Measurements from ENCODE around the gene MYOF.

The MYOF gene, protein sequence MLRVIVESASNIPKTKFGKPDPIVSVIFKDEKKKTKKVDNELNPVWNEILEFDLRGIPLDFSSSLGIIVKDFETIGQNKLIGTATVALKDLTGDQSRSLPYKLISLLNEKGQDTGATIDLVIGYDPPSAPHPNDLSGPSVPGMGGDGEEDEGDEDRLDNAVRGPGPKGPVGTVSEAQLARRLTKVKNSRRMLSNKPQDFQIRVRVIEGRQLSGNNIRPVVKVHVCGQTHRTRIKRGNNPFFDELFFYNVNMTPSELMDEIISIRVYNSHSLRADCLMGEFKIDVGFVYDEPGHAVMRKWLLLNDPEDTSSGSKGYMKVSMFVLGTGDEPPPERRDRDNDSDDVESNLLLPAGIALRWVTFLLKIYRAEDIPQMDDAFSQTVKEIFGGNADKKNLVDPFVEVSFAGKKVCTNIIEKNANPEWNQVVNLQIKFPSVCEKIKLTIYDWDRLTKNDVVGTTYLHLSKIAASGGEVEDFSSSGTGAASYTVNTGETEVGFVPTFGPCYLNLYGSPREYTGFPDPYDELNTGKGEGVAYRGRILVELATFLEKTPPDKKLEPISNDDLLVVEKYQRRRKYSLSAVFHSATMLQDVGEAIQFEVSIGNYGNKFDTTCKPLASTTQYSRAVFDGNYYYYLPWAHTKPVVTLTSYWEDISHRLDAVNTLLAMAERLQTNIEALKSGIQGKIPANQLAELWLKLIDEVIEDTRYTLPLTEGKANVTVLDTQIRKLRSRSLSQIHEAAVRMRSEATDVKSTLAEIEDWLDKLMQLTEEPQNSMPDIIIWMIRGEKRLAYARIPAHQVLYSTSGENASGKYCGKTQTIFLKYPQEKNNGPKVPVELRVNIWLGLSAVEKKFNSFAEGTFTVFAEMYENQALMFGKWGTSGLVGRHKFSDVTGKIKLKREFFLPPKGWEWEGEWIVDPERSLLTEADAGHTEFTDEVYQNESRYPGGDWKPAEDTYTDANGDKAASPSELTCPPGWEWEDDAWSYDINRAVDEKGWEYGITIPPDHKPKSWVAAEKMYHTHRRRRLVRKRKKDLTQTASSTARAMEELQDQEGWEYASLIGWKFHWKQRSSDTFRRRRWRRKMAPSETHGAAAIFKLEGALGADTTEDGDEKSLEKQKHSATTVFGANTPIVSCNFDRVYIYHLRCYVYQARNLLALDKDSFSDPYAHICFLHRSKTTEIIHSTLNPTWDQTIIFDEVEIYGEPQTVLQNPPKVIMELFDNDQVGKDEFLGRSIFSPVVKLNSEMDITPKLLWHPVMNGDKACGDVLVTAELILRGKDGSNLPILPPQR (N-terminal part only)

DNA sequence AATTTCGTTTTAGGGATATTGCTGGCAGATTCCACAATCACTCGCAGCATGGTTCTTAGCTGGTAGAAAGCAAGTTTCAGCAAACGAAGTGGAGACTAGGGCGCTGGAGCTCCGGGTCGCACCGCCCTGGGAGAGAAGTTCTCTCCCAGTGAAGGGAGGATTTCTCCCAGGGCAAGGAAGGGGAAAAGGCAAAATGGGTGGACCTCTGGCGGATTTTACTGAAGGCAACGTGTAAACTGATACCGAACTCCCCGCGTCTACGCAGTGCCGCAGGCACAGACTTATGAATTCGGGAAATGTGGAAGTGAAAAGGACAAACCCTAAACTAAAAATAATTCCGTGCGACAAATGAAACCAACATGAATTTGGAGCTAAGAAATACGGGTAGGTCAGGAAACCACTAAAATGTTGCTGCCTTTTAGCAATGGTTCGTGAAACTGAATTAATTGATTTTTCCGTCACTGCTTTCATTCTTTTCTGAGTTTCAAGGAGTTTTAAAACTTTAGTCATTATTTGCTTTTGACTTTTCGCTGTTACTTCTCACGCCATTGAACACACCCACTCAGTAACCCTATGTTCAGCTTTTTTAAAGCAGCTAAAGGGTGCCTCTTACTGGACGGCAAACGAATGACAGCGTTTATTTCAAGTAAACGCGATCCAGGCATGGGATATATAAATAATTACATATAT lies at the start of gene MYOF:
Gene MYOF, minus strand, starts transcription at position 190 of the 690 bp plus-strand sequence. Its CDS starts 140 bp downstream, at position 50.
- Mint-ChIP-seq H3K9me3 (no peaks in the 10 kb centered on the region), H3K4me1 (ENCODE audit: low read depth) (peaks cover 19% of the 10 kb centered on the region), H3K27ac (peak within 1 kb of the TSS; percentile 87), H3K27me3 (ENCODE audit: low read depth) (no peaks in the 10 kb centered on the region), H3K4me3 (peak within 1 kb of the TSS; percentile 94), H3K36me3 (ENCODE audit: low read depth) (no peaks in the 10 kb centered on the region)
- peak; percentile 56 for DNase-seq (ENCODE audit: low spot score)

DNA sequence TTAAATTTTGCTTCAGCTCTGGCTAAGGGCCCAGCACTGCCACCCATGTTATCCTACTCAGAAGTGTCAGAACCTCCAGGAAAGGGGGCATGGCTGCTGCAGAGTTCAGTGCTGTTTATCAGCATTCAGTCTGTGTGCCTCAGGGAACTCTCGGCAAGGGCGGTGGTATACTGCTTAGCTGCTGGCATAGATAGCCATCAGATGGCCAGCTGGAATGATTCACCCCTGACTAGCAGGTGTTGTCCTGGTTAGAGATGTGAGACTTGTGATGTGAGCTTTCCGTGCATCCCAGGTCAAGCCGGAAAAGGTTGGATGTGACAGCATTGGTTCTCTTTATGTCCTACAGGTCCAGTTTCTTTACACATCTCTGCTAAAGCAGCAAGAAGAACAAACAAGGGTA lies 36.4 kb upstream of the MYOF start:
- H3K9me3 Mint-ChIP-seq = peaks cover 10% of the 10 kb centered on the region
- H3K4me3 Mint-ChIP-seq = no peak overlapping the region
- H3K4me1 Mint-ChIP-seq (ENCODE audit: low read depth) = peaks cover 3% of the 10 kb centered on the region
- H3K27ac Mint-ChIP-seq = no peak overlapping the region
- DNase-seq (ENCODE audit: low spot score) = no peak
- H3K36me3 Mint-ChIP-seq (ENCODE audit: low read depth) = peaks cover 74% of the 10 kb centered on the region
- H3K27me3 Mint-ChIP-seq (ENCODE audit: low read depth) = no peaks in the 10 kb centered on the region

DNA sequence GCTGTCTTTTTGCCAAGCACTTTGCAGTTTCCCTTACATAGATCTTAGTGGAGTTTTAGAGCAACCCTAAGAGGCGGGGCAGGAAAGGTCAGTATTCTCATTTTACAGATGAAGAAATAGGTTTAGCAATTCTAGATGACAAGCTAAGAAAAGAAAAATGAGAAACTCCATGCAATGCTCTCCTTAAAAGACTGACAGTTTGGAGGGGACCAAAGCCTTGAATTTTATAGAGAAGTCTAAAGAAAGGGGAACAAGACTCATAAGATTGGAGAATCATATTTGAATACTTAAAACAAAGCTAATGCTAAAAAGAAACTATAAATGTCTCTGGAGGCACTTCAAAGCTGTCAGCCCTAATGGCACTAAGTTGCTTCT lies 33.9 kb upstream of the MYOF start:
- no peaks in the 10 kb centered on the region for H3K27me3 Mint-ChIP-seq (ENCODE audit: low read depth)
- no peak overlapping the region for H3K4me3 Mint-ChIP-seq
- peak overlapping the region; percentile 4 for H3K27ac Mint-ChIP-seq
- peaks cover 5% of the 10 kb centered on the region for H3K9me3 Mint-ChIP-seq
- no peak for DNase-seq (ENCODE audit: low spot score)
- H3K36me3 Mint-ChIP-seq (ENCODE audit: low read depth) = peaks cover 56% of the 10 kb centered on the region
- peaks cover 6% of the 10 kb centered on the region for H3K4me1 Mint-ChIP-seq (ENCODE audit: low read depth)

DNA sequence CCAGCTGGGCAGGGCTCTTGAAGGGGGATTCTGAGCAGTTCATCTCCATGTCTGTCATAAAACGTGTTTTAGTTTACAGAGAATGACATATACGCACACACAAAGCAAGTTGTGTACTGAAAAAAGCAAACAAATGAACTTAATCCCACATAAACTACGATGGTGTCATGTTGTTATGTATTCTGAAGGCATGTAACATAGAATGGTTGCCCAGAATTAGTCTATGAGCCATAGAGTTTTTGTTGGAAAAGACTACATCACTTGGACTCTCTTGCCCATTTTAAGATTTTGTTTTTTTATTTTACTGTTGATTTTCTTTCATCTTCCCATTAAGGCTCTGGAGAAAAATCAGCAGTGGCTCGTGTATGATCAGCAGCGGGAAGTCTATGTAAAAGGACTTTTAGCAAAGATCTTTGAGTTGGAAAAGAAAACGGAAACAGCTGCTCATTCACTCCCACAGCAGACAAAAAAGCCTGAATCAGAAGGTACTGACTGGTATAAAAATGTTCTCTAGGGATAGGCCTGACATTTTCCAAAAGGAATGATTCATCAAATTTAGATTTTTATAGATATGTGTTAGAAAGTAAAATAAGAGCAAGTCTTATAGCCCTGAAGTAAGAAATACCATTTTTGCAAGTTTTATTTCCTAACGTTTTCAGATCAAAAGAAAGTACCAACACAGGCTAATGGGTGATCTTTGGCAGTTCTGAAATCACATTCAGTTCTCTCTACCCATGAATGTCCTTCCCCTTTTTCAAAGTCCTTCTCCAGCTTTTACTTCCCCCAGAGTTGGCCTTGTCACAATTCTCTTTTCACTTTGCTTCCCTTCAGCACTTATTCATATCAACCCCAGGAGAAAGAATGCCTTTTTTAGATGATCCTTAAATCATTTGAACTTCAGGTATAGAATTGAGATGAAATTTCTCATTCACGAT lies 33.2 kb upstream of the MYOF start:
- H3K36me3 Mint-ChIP-seq (ENCODE audit: low read depth) = peaks cover 56% of the 10 kb centered on the region
- H3K4me1 Mint-ChIP-seq (ENCODE audit: low read depth) = peaks cover 8% of the 10 kb centered on the region
- no peaks in the 10 kb centered on the region for H3K27me3 Mint-ChIP-seq (ENCODE audit: low read depth)
- peaks cover 5% of the 10 kb centered on the region for H3K9me3 Mint-ChIP-seq
- H3K4me3 Mint-ChIP-seq = no peak overlapping the region
- DNase-seq (ENCODE audit: low spot score) = no peak
- H3K27ac Mint-ChIP-seq = peak overlapping the region; percentile 4

DNA sequence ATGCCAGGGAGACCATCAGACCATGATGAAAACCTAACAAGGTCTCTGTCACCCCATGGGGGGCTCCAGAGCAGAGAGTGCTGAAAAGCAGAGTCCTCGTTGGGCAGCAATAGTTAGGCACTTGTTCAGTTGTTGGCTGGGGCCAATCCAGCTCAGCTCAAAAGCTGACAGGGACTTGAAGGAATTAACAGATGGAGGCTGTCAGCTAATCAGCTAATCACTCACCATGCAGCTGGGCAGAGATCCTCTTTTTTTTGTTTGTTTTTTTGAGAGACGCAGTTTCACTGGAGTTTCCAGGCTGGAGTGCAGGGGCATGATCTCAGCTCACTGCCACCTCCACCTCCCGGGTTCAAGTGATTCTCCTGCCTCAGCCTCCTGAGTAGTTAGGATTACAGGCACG lies 32.4 kb upstream of the MYOF start:
- H3K27ac Mint-ChIP-seq = no peak overlapping the region
- H3K27me3 Mint-ChIP-seq (ENCODE audit: low read depth) = no peaks in the 10 kb centered on the region
- H3K4me1 Mint-ChIP-seq (ENCODE audit: low read depth) = peaks cover 15% of the 10 kb centered on the region
- DNase-seq (ENCODE audit: low spot score) = no peak
- no peak overlapping the region for H3K4me3 Mint-ChIP-seq
- H3K9me3 Mint-ChIP-seq = peaks cover 2% of the 10 kb centered on the region
- H3K36me3 Mint-ChIP-seq (ENCODE audit: low read depth) = peaks cover 53% of the 10 kb centered on the region

DNA sequence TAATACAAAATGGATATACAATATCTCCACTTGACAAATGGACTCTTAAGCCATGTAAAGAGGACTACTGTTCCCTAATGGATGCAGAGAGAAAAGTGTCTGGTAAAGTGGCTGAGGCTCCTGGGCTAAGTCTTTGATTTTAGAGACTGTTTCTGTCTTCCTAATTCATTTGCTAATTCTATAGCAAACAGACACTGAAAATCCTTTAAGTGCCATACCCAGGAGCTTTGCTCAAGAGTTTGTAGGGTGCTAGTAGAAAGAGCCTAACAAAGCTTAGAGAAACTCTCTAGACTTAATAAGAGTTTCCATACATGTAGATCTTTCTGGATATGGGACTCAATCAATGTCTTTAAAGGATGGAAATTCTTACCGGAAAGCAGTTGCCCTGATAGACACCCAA lies 31.0 kb upstream of the MYOF start:
- Mint-ChIP-seq H3K4me1 (ENCODE audit: low read depth) (peaks cover 25% of the 10 kb centered on the region), H3K9me3 (no peaks in the 10 kb centered on the region), H3K36me3 (ENCODE audit: low read depth) (peaks cover 51% of the 10 kb centered on the region), H3K27ac (no peak overlapping the region), H3K27me3 (ENCODE audit: low read depth) (no peaks in the 10 kb centered on the region), H3K4me3 (no peak overlapping the region)
- no peak for DNase-seq (ENCODE audit: low spot score)

DNA sequence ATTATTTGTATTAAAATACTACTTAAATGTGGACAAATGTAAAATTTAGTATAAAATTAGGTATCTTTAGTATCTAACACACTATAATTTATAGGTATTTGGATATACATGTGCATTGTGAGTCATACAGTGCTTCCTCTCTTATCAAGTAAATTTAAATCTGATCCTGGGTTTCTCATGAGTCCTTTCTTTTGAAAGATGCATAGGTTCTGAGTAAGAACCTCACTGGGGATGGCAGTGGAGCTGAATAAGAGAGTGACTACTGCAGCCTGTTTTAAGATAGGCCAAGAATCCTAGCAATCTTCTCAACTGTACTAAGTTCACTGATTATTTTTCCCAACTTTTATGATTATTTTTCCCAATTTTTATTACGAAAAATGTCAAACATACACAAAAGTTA lies 30.4 kb upstream of the MYOF start:
- Mint-ChIP-seq H3K36me3 (ENCODE audit: low read depth) (peaks cover 55% of the 10 kb centered on the region), H3K27me3 (ENCODE audit: low read depth) (no peaks in the 10 kb centered on the region), H3K27ac (no peak overlapping the region), H3K9me3 (no peaks in the 10 kb centered on the region), H3K4me1 (ENCODE audit: low read depth) (peaks cover 29% of the 10 kb centered on the region), H3K4me3 (no peak overlapping the region)
- no peak for DNase-seq (ENCODE audit: low spot score)

DNA sequence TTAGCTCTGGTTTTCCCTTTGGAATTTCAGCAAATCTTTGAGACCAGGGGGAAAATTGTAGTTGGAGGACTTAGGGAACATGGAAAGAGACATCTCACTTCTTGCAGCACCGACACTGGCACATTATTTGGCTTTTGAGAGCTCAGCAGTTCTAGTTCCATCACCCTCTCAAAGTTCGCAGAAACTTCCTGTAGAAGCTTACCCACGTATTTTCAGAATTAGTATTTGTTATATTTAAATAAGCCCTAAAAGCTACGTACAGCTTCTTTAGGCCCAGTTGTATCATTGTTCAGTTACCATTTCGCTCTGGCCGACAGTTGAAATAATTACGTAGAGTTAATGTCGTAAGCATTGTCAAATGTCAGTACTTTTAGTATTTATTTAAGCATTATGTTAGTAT lies 27.7 kb upstream of the MYOF start:
- Mint-ChIP-seq H3K4me3 (peak overlapping the region; percentile 19), H3K27ac (no peak overlapping the region), H3K36me3 (ENCODE audit: low read depth) (peaks cover 48% of the 10 kb centered on the region), H3K4me1 (ENCODE audit: low read depth) (peaks cover 40% of the 10 kb centered on the region), H3K27me3 (ENCODE audit: low read depth) (no peaks in the 10 kb centered on the region), H3K9me3 (no peaks in the 10 kb centered on the region)
- DNase-seq (ENCODE audit: low spot score) = no peak

DNA sequence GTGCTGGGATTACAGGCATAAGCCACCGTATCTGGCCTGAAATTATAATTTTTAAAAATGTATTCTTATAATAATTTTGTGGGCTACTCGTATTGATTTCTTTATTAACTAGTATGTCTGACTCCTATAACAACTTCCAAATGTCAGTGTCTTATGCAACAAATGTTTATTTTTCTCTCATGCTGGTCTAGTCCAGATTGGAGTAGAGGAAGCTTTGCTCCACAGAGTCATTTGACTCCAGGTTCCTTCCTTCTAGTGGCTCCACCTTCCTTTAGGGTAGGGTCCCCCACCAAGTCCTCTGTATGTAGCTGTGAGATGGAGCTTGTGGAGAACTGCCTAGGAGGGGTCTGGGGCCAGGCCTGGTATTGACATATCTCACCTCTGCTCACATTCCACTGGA lies 22.9 kb upstream of the MYOF start:
- Mint-ChIP-seq H3K36me3 (ENCODE audit: low read depth) (peaks cover 59% of the 10 kb centered on the region), H3K27me3 (ENCODE audit: low read depth) (no peaks in the 10 kb centered on the region), H3K4me3 (no peak overlapping the region), H3K9me3 (no peaks in the 10 kb centered on the region), H3K4me1 (ENCODE audit: low read depth) (peaks cover 72% of the 10 kb centered on the region), H3K27ac (peak overlapping the region; percentile 14)
- DNase-seq (ENCODE audit: low spot score) = no peak

DNA sequence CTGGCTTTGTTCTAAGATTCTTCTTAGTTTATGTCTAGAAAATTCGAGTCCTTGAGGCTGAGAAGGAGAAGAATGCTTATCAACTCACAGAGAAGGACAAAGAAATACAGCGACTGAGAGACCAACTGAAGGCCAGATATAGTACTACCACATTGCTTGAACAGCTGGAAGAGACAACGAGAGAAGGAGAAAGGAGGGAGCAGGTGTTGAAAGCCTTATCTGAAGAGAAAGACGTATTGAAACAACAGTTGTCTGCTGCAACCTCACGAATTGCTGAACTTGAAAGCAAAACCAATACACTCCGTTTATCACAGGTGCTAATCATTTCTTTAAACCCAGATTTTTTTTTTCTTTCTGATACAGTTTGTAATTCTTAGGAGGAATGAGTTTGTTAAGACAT lies 20.9 kb upstream of the MYOF start:
- peak overlapping the region; percentile 75 for H3K4me3 Mint-ChIP-seq
- no peak for DNase-seq (ENCODE audit: low spot score)
- H3K36me3 Mint-ChIP-seq (ENCODE audit: low read depth) = peaks cover 56% of the 10 kb centered on the region
- peak overlapping the region; percentile 95 for H3K27ac Mint-ChIP-seq
- no peaks in the 10 kb centered on the region for H3K27me3 Mint-ChIP-seq (ENCODE audit: low read depth)
- no peaks in the 10 kb centered on the region for H3K9me3 Mint-ChIP-seq
- peaks cover 72% of the 10 kb centered on the region for H3K4me1 Mint-ChIP-seq (ENCODE audit: low read depth)

DNA sequence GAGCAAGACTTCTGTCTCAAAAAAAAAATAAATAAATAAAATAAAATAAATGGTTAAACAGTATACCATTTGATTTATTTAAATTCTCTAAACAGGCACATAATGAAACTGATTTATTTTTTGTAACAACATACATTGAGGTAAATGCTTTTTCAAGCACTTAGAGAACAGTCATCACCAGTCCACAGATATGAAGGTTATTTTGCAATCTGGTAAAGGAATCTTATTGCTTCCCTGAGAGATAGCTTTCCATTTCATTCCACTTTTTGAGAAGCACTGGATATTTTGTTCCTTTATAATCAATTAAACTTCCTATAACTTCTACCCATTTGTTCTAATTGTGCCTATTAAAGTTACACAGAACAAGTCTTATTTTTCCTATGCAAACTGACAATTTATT lies 19.5 kb upstream of the MYOF start:
- H3K27me3 Mint-ChIP-seq (ENCODE audit: low read depth) = no peaks in the 10 kb centered on the region
- H3K4me1 Mint-ChIP-seq (ENCODE audit: low read depth) = peaks cover 68% of the 10 kb centered on the region
- no peak for DNase-seq (ENCODE audit: low spot score)
- peak overlapping the region; percentile 75 for H3K4me3 Mint-ChIP-seq
- H3K27ac Mint-ChIP-seq = peak overlapping the region; percentile 95
- no peaks in the 10 kb centered on the region for H3K9me3 Mint-ChIP-seq
- H3K36me3 Mint-ChIP-seq (ENCODE audit: low read depth) = peaks cover 47% of the 10 kb centered on the region

DNA sequence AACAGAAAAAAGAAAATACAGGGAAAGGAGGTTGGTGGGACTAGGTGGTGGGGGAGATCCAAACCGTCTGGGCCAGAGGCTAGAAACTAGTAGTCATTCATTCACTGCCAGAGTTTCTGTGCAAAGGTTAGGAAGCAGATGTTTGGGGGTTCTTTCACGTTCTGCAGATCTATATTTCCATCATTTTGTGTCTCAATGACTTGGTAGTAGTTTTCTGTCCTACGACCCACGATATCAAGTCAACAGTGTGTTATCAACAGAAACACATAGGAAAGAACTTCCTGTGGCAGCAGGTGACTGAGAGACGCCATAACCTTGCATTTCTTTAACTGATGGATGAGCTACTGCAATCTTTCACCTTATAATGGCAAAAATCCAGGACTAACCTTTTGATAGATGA lies 16.0 kb upstream of the MYOF start:
- no peaks in the 10 kb centered on the region for H3K27me3 Mint-ChIP-seq (ENCODE audit: low read depth)
- H3K4me1 Mint-ChIP-seq (ENCODE audit: low read depth) = peaks cover 56% of the 10 kb centered on the region
- no peaks in the 10 kb centered on the region for H3K9me3 Mint-ChIP-seq
- H3K4me3 Mint-ChIP-seq = peak overlapping the region; percentile 92
- peaks cover 28% of the 10 kb centered on the region for H3K36me3 Mint-ChIP-seq (ENCODE audit: low read depth)
- DNase-seq (ENCODE audit: low spot score) = no peak
- H3K27ac Mint-ChIP-seq = peak overlapping the region; percentile 90

All from T-helper 2 cell treated with Interferon-gamma antibody and Interleukin-4, amounts not matched to agents 5 μg/mL and 100 μg/mL, for 36 hours (primary cell).